Trophoblast cell (in vitro differentiated cells and primary cell): ENCODE data around the gene SPDYE6.

Experiments
- DNase-seq, 2 donors: peaks; one replicate each; pipeline ENCODE4 v3.0.0-alpha.2; 2016
- H2AFZ ChIP-seq: 2 replicates; pipeline ENCODE4 v1.6.1; 2013; ENCODE audit warnings: low read length, moderate library complexity, mild to moderate bottlenecking; ENCODE audit not compliant: insufficient read depth, poor library complexity
- H2AK5ac ChIP-seq: 2 replicates; pipeline ENCODE4 v1.6.1; 2013; ENCODE audit warnings: mild to moderate bottlenecking, low read length
- H2BK120ac ChIP-seq: 2 replicates; pipeline ENCODE4 v1.6.1; 2013; ENCODE audit warnings: low read length, mild to moderate bottlenecking, moderate library complexity; ENCODE audit not compliant: insufficient read depth, poor library complexity
- H2BK12ac ChIP-seq: 2 replicates; pipeline ENCODE4 v1.6.1; 2013; ENCODE audit warnings: mild to moderate bottlenecking, low read length, moderate library complexity
- H2BK5ac ChIP-seq: 2 replicates; pipeline ENCODE4 v1.6.1; 2013; ENCODE audit warnings: low read length, low read depth, moderate library complexity, mild to moderate bottlenecking; ENCODE audit not compliant: poor library complexity
- H3K14ac ChIP-seq: 2 replicates; pipeline ENCODE4 v1.6.1; 2013; ENCODE audit warnings: mild to moderate bottlenecking, low read length
- H3K18ac ChIP-seq: 2 replicates; pipeline ENCODE4 v1.6.1; 2013; ENCODE audit warnings: mild to moderate bottlenecking, low read length
- H3K23ac ChIP-seq: 2 replicates; pipeline ENCODE4 v1.6.1; 2013; ENCODE audit warnings: low read length
- H3K27ac ChIP-seq: 2 replicates; pipeline ENCODE4 v1.5.1; 2013; ENCODE audit warnings: low read depth, mild to moderate bottlenecking, inconsistent platforms, low read length, moderate library complexity
- H3K27me3 ChIP-seq: 2 replicates; pipeline ENCODE4 v1.6.1; 2013; ENCODE audit warnings: inconsistent platforms, mild to moderate bottlenecking, low read length, moderate library complexity; ENCODE audit not compliant: insufficient read depth
- H3K36me3 ChIP-seq, 2 experiments: 1 replicate in 1 of 2; 2 replicates in 1 of 2; pipeline ENCODE4 v1.6.1; 2013; ENCODE audit warnings: low read length in 2 of 2, mild to moderate bottlenecking in 2 of 2, moderate library complexity in 1 of 2; ENCODE audit not compliant: insufficient read depth in 2 of 2, control insufficient read depth in 1 of 2
- H3K4ac ChIP-seq: 2 replicates; pipeline ENCODE4 v1.6.1; 2013; ENCODE audit warnings: low read depth, mild to moderate bottlenecking, low read length, moderate library complexity
- H3K4me1 ChIP-seq, 2 experiments: 1 replicate in 1 of 2; 2 replicates in 1 of 2; pipeline ENCODE4 v1.6.1; 2013; ENCODE audit warnings: low read length in 2 of 2, mild to moderate bottlenecking in 2 of 2, moderate library complexity in 1 of 2; ENCODE audit not compliant: insufficient read depth in 2 of 2, control insufficient read depth in 1 of 2
- H3K4me2 ChIP-seq: 2 replicates; pipeline ENCODE4 v1.6.1; 2013; ENCODE audit warnings: inconsistent platforms, mild to moderate bottlenecking, low read length, moderate library complexity
- H3K4me3 ChIP-seq: 2 replicates; pipeline ENCODE4 v1.5.1; 2013; ENCODE audit warnings: mild to moderate bottlenecking, low read depth, low read length, inconsistent platforms
- H3K79me1 ChIP-seq: one replicate; pipeline ENCODE4 v1.6.1; 2013; ENCODE audit warnings: low read length
- H3K79me2 ChIP-seq: 2 replicates; pipeline ENCODE4 v1.6.1; 2013; ENCODE audit warnings: low read length, mild to moderate bottlenecking; ENCODE audit not compliant: control insufficient read depth, insufficient read depth, poor library complexity
- H3K9ac ChIP-seq: 2 replicates; pipeline ENCODE4 v1.6.1; 2013; ENCODE audit warnings: mild to moderate bottlenecking, low read length
- H3K9me3 ChIP-seq: 2 replicates; pipeline ENCODE4 v1.6.1; 2013; ENCODE audit warnings: low read depth, mild to moderate bottlenecking, control low read depth, inconsistent platforms, low read length; ENCODE audit not compliant: insufficient read depth
- H4K12ac ChIP-seq: 2 replicates; pipeline ENCODE4 v1.6.1; 2013; ENCODE audit warnings: low read depth, mild to moderate bottlenecking, low read length, moderate library complexity
- H4K8ac ChIP-seq: 2 replicates; pipeline ENCODE4 v1.6.1; 2013; ENCODE audit warnings: low read depth, mild to moderate bottlenecking, low read length, moderate library complexity
- H4K91ac ChIP-seq: one replicate; pipeline ENCODE4 v1.6.1; 2013; ENCODE audit warnings: low read depth, mild to moderate bottlenecking, low read length, moderate library complexity
- WGBS: extraction: QIAGEN DNeasy Blood & Tissue Kit; methylation state at CpG from one replicate; pipeline ENCODE4 v1.1.7; 2013; ENCODE audit warnings: missing lambda C conversion rate; ENCODE audit not compliant: insufficient read length, insufficient coverage; ENCODE audit errors: extremely low coverage; 5-methylcytosine and 5-hydroxymethylcytosine counted together

SPDYE6 gene

DNA sequence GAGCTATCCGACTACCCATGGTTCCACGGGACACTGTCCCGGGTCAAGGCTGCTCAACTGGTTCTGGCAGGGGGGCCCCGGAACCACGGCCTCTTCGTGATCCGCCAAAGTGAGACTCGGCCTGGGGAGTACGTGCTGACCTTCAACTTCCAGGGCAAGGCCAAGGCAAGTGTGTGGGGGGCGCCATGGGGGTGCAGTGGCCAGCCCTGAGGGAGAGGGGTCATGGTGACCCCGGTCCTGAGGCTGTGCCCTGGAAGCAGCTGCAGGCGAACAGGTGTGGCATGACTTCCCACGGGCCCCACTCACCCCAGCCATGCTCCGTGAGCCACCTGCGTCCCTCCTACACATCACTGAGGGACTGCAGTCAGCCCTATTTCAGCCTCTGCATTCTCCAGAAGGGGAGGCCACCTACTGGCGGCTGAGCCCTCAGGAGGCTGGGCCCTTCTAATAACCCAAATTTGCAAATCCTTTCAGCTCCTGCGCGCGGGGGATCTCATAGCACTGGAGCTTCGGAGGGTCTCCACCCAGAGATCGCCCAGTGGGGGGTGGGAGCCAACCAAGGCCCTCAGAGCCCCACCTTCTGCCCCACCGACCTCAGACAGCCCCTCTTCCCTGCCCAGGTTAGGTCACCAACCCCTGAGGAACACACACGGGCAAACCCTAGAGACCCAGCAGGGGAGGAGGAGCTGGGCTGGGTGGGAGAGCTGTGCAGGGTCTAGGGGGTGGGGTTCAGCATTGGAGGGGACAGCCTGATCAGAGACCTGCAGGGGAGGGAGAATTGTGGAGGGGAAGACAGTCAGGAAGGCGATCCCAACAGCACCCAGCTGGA lies 38.8 kb downstream of the SPDYE6 start:
- no peak overlapping the region for H3K4me3 ChIP-seq
- H3K23ac ChIP-seq, result no peak overlapping the region
- no peak overlapping the region for H2AFZ ChIP-seq
- DNase-seq, result peak in 1 of 2 donors; percentile 45
- H3K79me2 ChIP-seq, result no peaks in the 10 kb centered on the region
- peak overlapping the region; percentile 50 for H3K14ac ChIP-seq
- H4K91ac ChIP-seq, result peak overlapping the region; percentile 3
- H3K18ac ChIP-seq, result no peak overlapping the region
- H2BK120ac ChIP-seq, result no peak overlapping the region
- no peaks in the 10 kb centered on the region for H3K27me3 ChIP-seq
- H3K4ac ChIP-seq, result no peak overlapping the region
- no peak overlapping the region for H2BK12ac ChIP-seq
- no peak overlapping the region for H2AK5ac ChIP-seq
- H3K27ac ChIP-seq, result peak overlapping the region; percentile 45
- no peak overlapping the region for H3K4me2 ChIP-seq
- peaks cover 13% of the 10 kb centered on the region for H3K79me1 ChIP-seq
- peaks cover 6% of the 10 kb centered on the region for H3K9me3 ChIP-seq
- H3K36me3 ChIP-seq, result peaks cover 19 to 29% of the 10 kb centered on the region in 2 experiments
- peaks cover 30% of the 10 kb centered on the region in 2 experiments for H3K4me1 ChIP-seq
- H2BK5ac ChIP-seq, result peak overlapping the region; percentile 4
- no peak overlapping the region for H4K12ac ChIP-seq
- H4K8ac ChIP-seq, result peak overlapping the region; percentile 8
- no peak overlapping the region for H3K9ac ChIP-seq
- WGBS, result no CpG with 5 or more reads among the region's 24 CpGs

DNA sequence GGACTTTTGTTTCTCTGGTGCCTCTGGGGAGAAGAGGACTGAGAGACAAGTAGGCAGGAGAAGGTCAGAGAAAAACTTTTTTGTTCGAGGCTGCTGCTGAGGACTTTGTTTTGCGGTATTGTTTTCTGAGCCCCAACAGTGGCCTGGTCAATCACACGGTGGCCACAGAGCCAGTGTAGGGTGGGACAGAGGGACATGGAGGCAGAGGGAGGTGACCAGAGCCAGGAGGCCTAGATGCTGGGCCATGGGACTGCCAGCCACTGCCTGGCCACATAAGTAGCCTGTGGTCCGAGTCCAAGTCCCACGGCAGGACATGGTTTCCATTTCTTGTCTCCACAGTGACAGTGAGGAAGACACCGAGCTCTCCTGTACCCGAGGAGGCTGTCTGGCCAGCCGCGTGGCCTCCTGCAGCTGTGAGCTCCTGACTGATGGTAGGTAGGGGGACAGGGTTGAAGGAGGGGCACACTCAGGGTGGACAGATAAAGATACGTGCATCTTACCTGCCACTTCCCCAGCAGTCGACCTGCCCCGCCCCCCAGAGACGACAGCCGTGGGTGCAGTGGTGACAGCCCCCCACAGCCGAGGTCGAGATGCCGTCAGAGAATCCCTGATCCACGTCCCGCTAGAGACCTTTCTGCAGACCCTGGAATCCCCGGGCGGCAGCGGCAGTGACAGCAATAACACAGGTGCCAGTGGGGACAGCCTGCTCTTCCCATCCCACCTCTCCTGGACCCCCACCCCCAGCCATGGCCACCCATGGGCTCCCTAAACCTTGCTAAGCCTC lies 42.1 kb downstream of the SPDYE6 start:
- Histone ChIP-seq H2BK5ac (no peak overlapping the region), H2BK120ac (no peak overlapping the region), H4K12ac (no peak overlapping the region), H2BK12ac (no peak overlapping the region), H3K36me3 (peaks cover 20 to 24% of the 10 kb centered on the region in 2 experiments), H4K8ac (no peak overlapping the region), H3K4ac (no peak overlapping the region), H3K14ac (peak overlapping the region; percentile 13), H3K4me1 (peaks cover 10% of the 10 kb centered on the region in 2 experiments), H3K23ac (no peak overlapping the region), H3K27ac (no peak overlapping the region), H2AK5ac (no peak overlapping the region), H4K91ac (peak overlapping the region; percentile 5), H3K18ac (peak overlapping the region; percentile 42), H3K9me3 (no peaks in the 10 kb centered on the region), H3K4me3 (no peak overlapping the region), H3K9ac (no peak overlapping the region), H3K27me3 (no peaks in the 10 kb centered on the region), H2AFZ (no peak overlapping the region), H3K79me2 (peaks cover 1% of the 10 kb centered on the region), H3K4me2 (no peak overlapping the region), H3K79me1 (peaks cover 7% of the 10 kb centered on the region)
- no CpG with 5 or more reads among the region's 22 CpGs for WGBS
- DNase-seq, result no peak

DNA sequence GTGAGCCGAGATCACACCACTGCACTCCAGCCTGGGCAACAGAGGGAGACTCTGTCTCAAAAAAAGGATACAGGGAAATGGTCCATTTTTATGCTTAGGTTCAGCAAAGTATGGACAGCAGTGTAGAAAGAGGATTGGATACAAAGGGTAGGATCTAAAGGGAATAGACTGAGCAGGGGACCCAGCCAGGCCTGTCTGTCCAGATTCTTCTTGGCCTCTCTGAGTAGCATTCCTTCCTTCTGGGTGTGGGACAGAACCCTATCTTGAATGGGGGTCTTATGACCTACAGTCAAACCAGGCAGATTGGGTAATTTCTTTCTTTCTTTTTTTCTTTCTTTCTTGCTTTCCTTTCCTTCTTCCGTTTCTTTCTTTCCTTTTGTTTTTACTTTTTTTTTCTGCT lies 43.9 kb downstream of the SPDYE6 start:
- no peak overlapping the region for H3K4ac ChIP-seq
- H3K27ac ChIP-seq, result peak overlapping the region; percentile 87
- DNase-seq, result peak; percentile 93
- peaks cover 5% of the 10 kb centered on the region for H3K79me1 ChIP-seq
- H3K9ac ChIP-seq, result no peak overlapping the region
- no peak overlapping the region for H3K23ac ChIP-seq
- peaks cover 3 to 5% of the 10 kb centered on the region in 2 experiments for H3K4me1 ChIP-seq
- WGBS, result no CpG with 5 or more reads among the region's 2 CpGs
- H2BK12ac ChIP-seq, result no peak overlapping the region
- H3K18ac ChIP-seq, result peak overlapping the region; percentile 54
- H3K4me3 ChIP-seq, result no peak overlapping the region
- peak overlapping the region; percentile 46 for H3K14ac ChIP-seq
- H4K8ac ChIP-seq, result peak overlapping the region; percentile 68
- no peak overlapping the region for H2AK5ac ChIP-seq
- no peak overlapping the region for H3K4me2 ChIP-seq
- peaks cover 1% of the 10 kb centered on the region for H3K79me2 ChIP-seq
- H4K12ac ChIP-seq, result no peak overlapping the region
- H2BK120ac ChIP-seq, result peak overlapping the region; percentile 91
- H3K27me3 ChIP-seq, result no peaks in the 10 kb centered on the region
- peaks cover 28 to 33% of the 10 kb centered on the region in 2 experiments for H3K36me3 ChIP-seq
- peak overlapping the region; percentile 78 for H4K91ac ChIP-seq
- H2BK5ac ChIP-seq, result peak overlapping the region; percentile 71
- no peaks in the 10 kb centered on the region for H3K9me3 ChIP-seq
- H2AFZ ChIP-seq, result no peak overlapping the region

DNA sequence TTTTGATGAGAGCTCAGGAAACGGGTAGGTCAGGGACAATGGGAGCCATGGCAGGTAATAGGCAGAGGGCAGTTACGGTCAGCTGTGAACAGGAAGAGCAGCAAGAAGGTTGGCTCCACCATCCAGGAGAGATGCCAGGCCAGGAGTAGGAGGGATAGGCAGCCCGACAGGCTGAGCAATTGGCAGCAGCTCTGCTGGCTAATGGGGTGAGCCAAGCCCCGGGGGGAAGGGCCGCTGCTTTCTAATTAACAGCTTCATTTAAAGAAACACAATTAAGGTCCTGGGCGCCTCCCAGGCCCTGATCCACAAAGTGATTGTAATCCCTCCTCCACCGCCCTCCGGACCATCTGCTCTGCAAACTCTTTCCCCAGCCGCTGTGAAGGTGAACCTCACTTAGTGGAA lies 45.8 kb downstream of the SPDYE6 start:
- Histone ChIP-seq H3K9ac (no peak overlapping the region), H3K79me1 (peaks cover 2% of the 10 kb centered on the region), H3K4me2 (no peak overlapping the region), H4K12ac (no peak overlapping the region), H4K91ac (peak overlapping the region; percentile 35), H3K36me3 (peaks cover 24 to 34% of the 10 kb centered on the region in 2 experiments), H3K4ac (no peak overlapping the region), H3K79me2 (peaks cover 1% of the 10 kb centered on the region), H2AFZ (no peak overlapping the region), H3K27ac (no peak overlapping the region), H3K9me3 (no peaks in the 10 kb centered on the region), H3K14ac (peak overlapping the region; percentile 40), H3K18ac (peak overlapping the region; percentile 21), H3K4me3 (no peak overlapping the region), H2BK12ac (no peak overlapping the region), H3K27me3 (no peaks in the 10 kb centered on the region), H3K23ac (no peak overlapping the region), H4K8ac (no peak overlapping the region), H2AK5ac (no peak overlapping the region), H2BK120ac (no peak overlapping the region), H2BK5ac (peak overlapping the region; percentile 60), H3K4me1 (peaks cover 6 to 13% of the 10 kb centered on the region in 2 experiments)
- no CpG with 5 or more reads among the region's 9 CpGs for WGBS
- no peak for DNase-seq
